K562 (cell line): ENCODE measurements around the gene MASP1. TPM values are rescaled to one million over a fixed set of nuclear protein-coding genes. Genes with fewer than 3 reads are reported as not detected.

Source experiments
- ATAC-seq: fragments of 200-7000 bp; cut with Tn5 transposase; 3 replicates; pipeline ENCODE4 v1.9.1; 2020; ENCODE audit warnings: moderate library complexity
- BruUV-seq: library from RNA; stranded (reverse); fragments of 400-500 nt; replicated peaks from 2 replicates; lab custom pipeline; 2021; lab: Mats Ljungman, UMichigan
- CTCF ChIA-PET: fragments of 300-600 bp; formaldehyde crosslinking; extraction: SDS; loops from one replicate; lab custom pipeline; 2021; ENCODE audit warnings: low intra/inter-chr PET ratio; lab: Yijun Ruan, JAX
- POLR2A ChIA-PET: fragments of 300-600, 350-650 bp; sonication (Branson Sonifier 250); formaldehyde crosslinking; extraction: SDS; loops from one replicate; lab custom pipeline; 2021; ENCODE audit warnings: antibody characterized with exemption, inconsistent platforms; lab: Yijun Ruan, JAX
- DNase-seq, 4 experiments: peaks; one replicate each; pipeline versions ENCODE4 v3.0.0 to v3.0.0-alpha.2; 2011 to 2018; ENCODE audit warnings: low spot score in 3 of 4, mixed read lengths in 3 of 4; ENCODE audit errors: extremely low read depth in 1 of 4
- FAIRE-seq: peaks from 2 replicates; lab custom pipeline; 2011; peaks lifted over from hg19 to GRCh38; lab: Jason Lieb, UNC
- H2AFZ ChIP-seq: 2 replicates; pipeline ENCODE4 v1.6.0; 2011; ENCODE audit warnings: low read depth, low read length, control low read depth, inconsistent platforms
- H3K27ac ChIP-seq: fragments of 200-600 bp; 3 replicates; pipeline ENCODE4 v1.8.0; 2011; ENCODE audit warnings: low read depth, mild to moderate bottlenecking, control low read depth, inconsistent platforms, low read length, moderate library complexity, mixed read lengths; ENCODE audit errors: extremely low read depth
- H3K27me3 ChIP-seq, 2 experiments: fragments of 300-600 bp in 1 of 2; 2 replicates in 1 of 2; 3 replicates in 1 of 2; pipeline versions ENCODE4 v1.6.0 to v1.8.0; 2011; ENCODE audit warnings: inconsistent platforms in 2 of 2, low read length in 2 of 2, mild to moderate bottlenecking in 1 of 2, mixed read lengths in 1 of 2, moderate library complexity in 1 of 2; ENCODE audit not compliant: control insufficient read depth in 2 of 2, insufficient read depth in 2 of 2
- H3K36me3 ChIP-seq: fragments of 300-600 bp; 3 replicates; pipeline ENCODE4 v1.8.0; 2011; ENCODE audit warnings: mild to moderate bottlenecking, low read length, inconsistent platforms; ENCODE audit not compliant: control insufficient read depth, insufficient read depth
- H3K4me1 ChIP-seq, 2 experiments: fragments of 200-600 bp in 1 of 2; replicated peaks in 1 of 2; 2 replicates in 1 of 2; 3 replicates in 1 of 2; pipeline versions ENCODE4 v1.5.1 to v1.8.0; 2011; ENCODE audit warnings: inconsistent platforms in 2 of 2, low read length in 2 of 2, mild to moderate bottlenecking in 1 of 2, mixed read lengths in 1 of 2, moderate library complexity in 1 of 2; ENCODE audit not compliant: control insufficient read depth in 2 of 2, insufficient read depth in 2 of 2
- H3K4me2 ChIP-seq: 2 replicates; pipeline ENCODE4 v1.6.1; 2011; ENCODE audit warnings: low read length, control low read depth, inconsistent platforms, mixed read lengths; ENCODE audit not compliant: insufficient read depth
- H3K4me3 ChIP-seq: fragments of 200-600 bp; sonication (generic), shearing (Covaris generic); 2 replicates; pipeline ENCODE4 v1.5.1; 2016; ENCODE audit warnings: control low read depth, inconsistent platforms
- H3K79me2 ChIP-seq: fragments of 200-600 bp; 3 replicates; pipeline ENCODE4 v1.8.0; 2011; ENCODE audit warnings: low read length, inconsistent platforms; ENCODE audit not compliant: control insufficient read depth, insufficient read depth
- H3K9ac ChIP-seq, 2 experiments: 2 replicates each; pipeline versions ENCODE4 v1.6.0 to v1.6.1; 2011; ENCODE audit warnings: low read depth in 2 of 2, low read length in 2 of 2, control low read depth in 1 of 2, inconsistent platforms in 1 of 2, mild to moderate bottlenecking in 1 of 2, mixed read lengths in 1 of 2; ENCODE audit not compliant: insufficient read depth in 1 of 2
- H3K9me1 ChIP-seq: one replicate; pipeline ENCODE4 v1.6.0; 2011; ENCODE audit warnings: inconsistent platforms, mild to moderate bottlenecking, low read length, moderate library complexity; ENCODE audit not compliant: control insufficient read depth, insufficient read depth
- H3K9me3 ChIP-seq: replicated peaks from 2 replicates; pipeline ENCODE4 v1.5.1; 2011; ENCODE audit warnings: low read depth, low read length, inconsistent platforms; ENCODE audit not compliant: control insufficient read depth, insufficient read depth
- H4K20me1 ChIP-seq: replicated peaks from 2 replicates; pipeline ENCODE4 v1.6.1; 2011; ENCODE audit warnings: low read length, inconsistent platforms, mixed read lengths; ENCODE audit not compliant: control insufficient read depth, insufficient read depth
- CBX1 ChIP-seq: sonication (generic); IDR thresholded peaks from 2 replicates; pipeline ENCODE4 v1.6.1; 2016; ENCODE audit warnings: antibody characterized with exemption, low read depth, mild to moderate bottlenecking
- HSF4 ChIP-seq: fragments of 250-450 bp; sonication (Bioruptor Pico); IDR thresholded peaks from 2 replicates; pipeline ENCODE4 v2.1.2; 2022; ENCODE audit warnings: mild to moderate bottlenecking, moderate library complexity, borderline replicate concordance
- KAT2B ChIP-seq: IDR thresholded peaks from one replicate; pipeline ENCODE4 v1.6.1; 2012; ENCODE audit warnings: low read depth, mild to moderate bottlenecking, control low read depth, inconsistent platforms, low read length, moderate library complexity
- LCOR ChIP-seq: sonication (generic); formaldehyde crosslinking; IDR thresholded peaks from 2 replicates; pipeline ENCODE4 v1.8.0; 2022; ENCODE audit warnings: mild to moderate bottlenecking, missing genetic modification reagents
- MAFK ChIP-seq: IDR thresholded peaks from 2 replicates; pipeline ENCODE4 v1.6.1; 2011; ENCODE audit warnings: low read length, improper control_type of control experiment
- MCM2 ChIP-seq: fragments of 450-650 bp; IDR thresholded peaks from 2 replicates; pipeline ENCODE4 v1.6.1; 2017; ENCODE audit warnings: low read depth, mild to moderate bottlenecking
- RAD51 ChIP-seq: fragments of 450-650 bp; IDR thresholded peaks from 2 replicates; pipeline ENCODE4 v1.7.1; 2016; ENCODE audit warnings: low read depth, mild to moderate bottlenecking, borderline replicate concordance
- ZBTB17 ChIP-seq: fragments of 450-650 bp; formaldehyde crosslinking; IDR thresholded peaks from 2 replicates; pipeline ENCODE4 v1.4.0; 2020; ENCODE audit warnings: mild to moderate bottlenecking
- ZFP30 ChIP-seq: fragments of 250-450 bp; sonication (Bioruptor Pico); IDR thresholded peaks from 2 replicates; pipeline ENCODE4 v1.8.0; 2022; ENCODE audit warnings: moderate library complexity, mild to moderate bottlenecking, inconsistent platforms, borderline replicate concordance
- ZKSCAN1 ChIP-seq: fragments of 150-350 bp; IDR thresholded peaks from 2 replicates; pipeline ENCODE4 v1.6.1; 2016; ENCODE audit warnings: low read depth, low read length
- ZNF197 ChIP-seq: fragments of 200-800 bp; sonication (Bioruptor generic); IDR thresholded peaks from 2 replicates; pipeline ENCODE4 v1.6.1; 2016; ENCODE audit warnings: low read depth, missing genetic modification characterization, missing compliant biosample characterization
- ZNF551 ChIP-seq: fragments of 250-450 bp; sonication (Bioruptor Pico); IDR thresholded peaks from 2 replicates; pipeline ENCODE4 v1.5.0; 2021; ENCODE audit warnings: mild to moderate bottlenecking, moderate library complexity
- ZSCAN32 ChIP-seq: fragments of 450-650 bp; formaldehyde crosslinking; IDR thresholded peaks from 2 replicates; pipeline ENCODE4 v1.4.0; 2020; ENCODE audit warnings: mild to moderate bottlenecking, moderate library complexity
- WGBS: fragments of 100-300 bp; shearing (Covaris generic); methylation state at CpG from one replicate; pipeline ENCODE4 v1.1.6; 2016; ENCODE audit warnings: low coverage, mixed read lengths; ENCODE audit not compliant: insufficient coverage; ENCODE audit errors: missing lambda C conversion rate; 5-methylcytosine and 5-hydroxymethylcytosine counted together
- in situ Hi-C: fragments of 300-500 bp; cut with MboI; formaldehyde crosslinking; loops from 4 replicates; pipeline ENCODE4 v1.15.0; 2018; ENCODE audit warnings: inconsistent platforms, mixed read lengths
- intact Hi-C: fragments of 100-400 bp; cut with micrococcal nuclease; formaldehyde crosslinking; loops from 2 replicates; pipeline ENCODE4 v1.14.2; 2022
- polyA plus RNA-seq, 8 experiments: library from polyadenylated mRNA; depleted of rRNA in 4 of 8; stranded (reverse) in 5 of 8; unstranded in 3 of 8; fragments of >200 nt; fragmentation: Nextera tagmentation in 2 of 8; fragmentation: Illumina TruSeq in 1 of 8; extraction: Ambion mirVana in 2 of 8; extraction: Trizol in 1 of 8; gene quantifications; 2 replicates each; pipeline versions ENCODE4 v1.2.1 to v1.2.3, GENCODE V29; 2011 to 2014; ENCODE audit warnings: inconsistent platforms in 1 of 8, missing spikeins in 1 of 8
- total RNA-seq, 7 experiments: library from RNA; depleted of rRNA in 6 of 7; stranded (reverse); fragments of >200 nt in 6 of 7; fragmentation: Illumina TruSeq in 2 of 7; extraction: Trizol in 2 of 7; gene quantifications; 2 replicates each; pipeline versions ENCODE4 v1.2.1 to v1.2.3, GENCODE V29; 2011 to 2021; ENCODE audit warnings: low replicate concordance in 1 of 7
- TF ChIP-seq, protein P1 (sequence below): fragments of 250-450 bp; sonication (Bioruptor Pico); IDR thresholded peaks from 2 replicates; pipeline ENCODE4 v1.8.0; 2022; ENCODE audit warnings: moderate library complexity, mild to moderate bottlenecking, inconsistent platforms
- TF ChIP-seq, protein P2 (sequence below): fragments of 450-650 bp; conservative IDR thresholded peaks from 2 replicates; pipeline ENCODE4 v1.6.1; 2016; ENCODE audit warnings: missing genetic modification characterization, low read depth, mild to moderate bottlenecking, control low read depth, missing compliant biosample characterization

The MASP1 gene
- total and polyA plus RNA-seq, 9 of the 15 experiments (the other 6 are each of a cell fraction or from before 2014, with no cell fraction given), result 0.03 to 0.24 (median 0.20) TPM; not detected in 3

DNA sequence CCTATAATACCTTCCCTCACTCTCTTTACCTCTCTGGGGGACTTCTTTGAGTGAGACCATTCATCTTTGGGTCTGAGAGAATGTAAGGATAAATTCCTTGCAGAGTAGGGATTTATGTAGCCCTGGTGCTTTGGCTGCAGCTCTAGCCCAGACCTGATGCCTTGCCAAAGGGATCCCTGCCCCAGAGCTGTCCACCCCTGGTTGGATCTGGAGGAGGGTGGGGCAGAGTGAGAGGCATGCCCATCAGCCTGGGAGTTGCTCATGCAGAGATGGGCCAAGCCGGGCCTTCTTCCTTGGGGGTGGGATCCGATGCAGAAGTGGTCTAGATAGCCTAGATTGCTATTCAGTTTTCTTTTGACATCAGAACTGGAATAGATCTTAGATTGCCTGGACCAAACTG is 62.8 kb downstream of the MASP1 start:
- H4K20me1 ChIP-seq, result no peaks in the 10 kb centered on the region
- no peak overlapping the region for H2AFZ ChIP-seq
- FAIRE-seq (no peak), DNase-seq (no peak)
- H3K9ac ChIP-seq, result no peak overlapping the region; a peak in 1 of 4 replicates
- H3K9me3 ChIP-seq, result no peaks in the 10 kb centered on the region
- no peak overlapping the region for H3K4me2 ChIP-seq
- POLR2A ChIA-PET, result interaction anchor here (0.5 kb wide), 1 partner anchor 451 kb away, joined by 3 read pairs; no protein-coding TSS in a partner anchor
- TF ChIP-seq HSF4 (CRISPR knock-in tag), result no peak
- TF ChIP-seq, protein P1, sequence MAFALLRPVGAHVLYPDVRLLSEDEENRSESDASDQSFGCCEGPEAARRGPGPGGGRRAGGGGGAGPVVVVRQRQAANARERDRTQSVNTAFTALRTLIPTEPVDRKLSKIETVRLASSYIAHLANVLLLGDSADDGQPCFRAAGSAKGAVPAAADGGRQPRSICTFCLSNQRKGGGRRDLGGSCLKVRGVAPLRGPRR (CRISPR knock-in tag), result no peak
- TF ChIP-seq, all 486 proteins: peak for 0
- no peaks in the 10 kb centered on the region for H3K9me1 ChIP-seq
- no peaks in the 10 kb centered on the region for H3K36me3 ChIP-seq
- ATAC-seq, result no peak
- no peaks in the 10 kb centered on the region for H3K79me2 ChIP-seq
- H3K4me3 ChIP-seq, result no peak overlapping the region
- BruUV-seq, result no TSS peak
- no peak overlapping the region for H3K27ac ChIP-seq
- in situ Hi-C loops (loop anchor here (5.0 kb wide), 2 partner anchors 74 to 449 kb away; no protein-coding TSS in a partner anchor), intact Hi-C loops (no loop called here)
- CTCF ChIA-PET, result no interaction called here
- H3K4me1 ChIP-seq, result no peaks in the 10 kb centered on the region; a peak in 1 of 5 replicates
- H3K27me3 ChIP-seq, result peaks cover 6 to 47% of the 10 kb centered on the region in 2 experiments; a peak in 3 of 5 replicates
- WGBS, result 0% methylated on average over 2 of the region's 2 CpGs

DNA sequence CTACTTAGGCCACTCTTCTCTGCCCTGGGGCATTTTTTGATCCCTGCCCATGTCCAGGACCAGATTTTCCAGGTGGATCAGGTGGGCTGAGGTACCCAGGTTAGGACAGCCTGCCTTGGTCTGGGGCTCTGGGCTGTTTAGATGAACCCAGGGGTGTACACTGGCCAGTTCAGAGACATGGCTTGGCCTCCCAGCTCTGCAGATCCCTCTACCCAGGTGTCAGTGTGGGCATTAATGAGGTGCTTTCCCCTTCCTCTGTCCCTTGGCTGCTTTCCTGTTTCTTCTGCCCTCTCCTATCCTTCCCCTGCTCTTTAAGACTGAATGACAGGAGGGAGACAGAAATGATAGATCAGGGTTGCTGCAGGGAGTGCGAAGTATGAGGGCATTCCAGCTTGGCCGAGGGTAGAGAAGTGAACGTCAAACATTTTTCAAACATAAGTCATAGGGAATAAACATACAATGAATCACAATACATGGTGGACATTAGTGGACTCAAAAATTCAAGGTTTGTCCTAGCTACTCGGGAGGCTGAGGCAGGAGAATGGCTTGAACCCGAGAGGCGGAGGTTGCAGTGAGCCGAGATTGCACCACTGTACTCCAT is 63.8 kb downstream of the MASP1 start:
- 0% methylated on average over 7 of the region's 7 CpGs for WGBS
- ATAC-seq (no peak), DNase-seq (no peak), FAIRE-seq (no peak)
- ChIA-PET CTCF (no interaction called here), POLR2A (interaction anchor here (0.6 kb wide), 1 partner anchor 164 kb away, joined by 3 read pairs; no protein-coding TSS in a partner anchor)
- Histone ChIP-seq H4K20me1 (no peaks in the 10 kb centered on the region), H3K36me3 (no peaks in the 10 kb centered on the region), H3K9ac (no peak overlapping the region), H3K9me3 (no peaks in the 10 kb centered on the region), H3K4me1 (no peaks in the 10 kb centered on the region; a peak in 1 of 5 replicates), H3K9me1 (no peaks in the 10 kb centered on the region), H3K79me2 (no peaks in the 10 kb centered on the region), H3K4me3 (no peak overlapping the region), H3K4me2 (no peak overlapping the region), H3K27me3 (peaks cover 6 to 52% of the 10 kb centered on the region in 2 experiments; a peak in 3 of 5 replicates), H3K27ac (no peak overlapping the region), H2AFZ (no peak overlapping the region)
- in situ Hi-C loops (loop anchor here (5.0 kb wide), 2 partner anchors 75 to 450 kb away; no protein-coding TSS in a partner anchor), intact Hi-C loops (no loop called here)
- no TSS peak for BruUV-seq
- no peak for TF ChIP-seq ZNF197 (CRISPR knock-in tag)
- no peak for TF ChIP-seq CBX1
- TF ChIP-seq ZFP30, result no peak
- TF ChIP-seq MAFK, result no peak
- no peak for TF ChIP-seq MCM2
- TF ChIP-seq ZKSCAN1, result no peak
- TF ChIP-seq, protein P2, sequence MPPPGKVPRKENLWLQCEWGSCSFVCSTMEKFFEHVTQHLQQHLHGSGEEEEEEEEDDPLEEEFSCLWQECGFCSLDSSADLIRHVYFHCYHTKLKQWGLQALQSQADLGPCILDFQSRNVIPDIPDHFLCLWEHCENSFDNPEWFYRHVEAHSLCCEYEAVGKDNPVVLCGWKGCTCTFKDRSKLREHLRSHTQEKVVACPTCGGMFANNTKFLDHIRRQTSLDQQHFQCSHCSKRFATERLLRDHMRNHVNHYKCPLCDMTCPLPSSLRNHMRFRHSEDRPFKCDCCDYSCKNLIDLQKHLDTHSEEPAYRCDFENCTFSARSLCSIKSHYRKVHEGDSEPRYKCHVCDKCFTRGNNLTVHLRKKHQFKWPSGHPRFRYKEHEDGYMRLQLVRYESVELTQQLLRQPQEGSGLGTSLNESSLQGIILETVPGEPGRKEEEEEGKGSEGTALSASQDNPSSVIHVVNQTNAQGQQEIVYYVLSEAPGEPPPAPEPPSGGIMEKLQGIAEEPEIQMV, result no peak
- TF ChIP-seq ZBTB17, result no peak
- TF ChIP-seq ZSCAN32, result no peak
- TF ChIP-seq KAT2B, result no peak
- TF ChIP-seq LCOR, result no peak
- TF ChIP-seq RAD51, result no peak
- no peak for TF ChIP-seq ZNF551 (CRISPR knock-in tag)
